Fibroblast of skin of right quadriceps (primary cell): Measurements from ENCODE around the gene SRGAP3.
"Not testable (repeated sequence)": the region's sequence is repeated elsewhere in the genome, so short reads cannot be mapped to it uniquely, and the experiment has no call there.

Experiments used
- DNase-seq: peaks from one replicate; pipeline ENCODE4 v3.0.0-alpha.2; 2013

The SRGAP3 gene

DNA sequence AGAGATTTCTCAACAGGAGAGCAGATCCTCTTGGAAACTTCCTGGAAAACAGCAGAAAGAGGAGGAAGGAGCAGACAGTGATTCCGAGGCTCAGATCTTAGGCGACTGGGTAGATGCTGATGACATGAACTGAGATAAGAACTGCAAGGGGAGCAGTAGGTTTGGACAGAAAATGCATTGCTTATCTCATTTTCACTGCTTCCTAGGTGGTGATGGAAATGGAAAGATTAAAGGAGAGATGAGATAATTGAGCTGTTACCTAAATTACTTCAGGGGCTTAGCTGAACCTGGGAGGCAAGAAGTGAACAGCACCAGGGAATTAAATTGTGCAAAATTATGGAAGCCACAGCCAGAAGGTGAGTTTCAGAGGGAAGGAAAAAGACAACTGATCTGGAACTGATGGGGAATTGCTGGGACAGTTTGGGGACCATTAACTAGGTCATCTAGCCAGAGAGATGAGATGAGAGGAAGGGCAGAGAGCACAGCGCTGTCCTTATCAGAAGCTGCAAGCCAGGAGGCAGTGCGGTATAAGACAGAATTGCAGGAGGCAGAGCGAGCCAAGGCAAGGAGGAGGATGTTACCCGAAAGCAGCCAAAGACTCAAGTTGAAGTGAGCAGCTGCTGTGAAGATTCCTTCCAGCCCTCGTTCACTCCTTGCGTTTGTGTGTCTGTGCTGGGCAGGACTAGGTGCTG lies 140.4 kb downstream of the SRGAP3 start:
- DNase-seq = no peak

DNA sequence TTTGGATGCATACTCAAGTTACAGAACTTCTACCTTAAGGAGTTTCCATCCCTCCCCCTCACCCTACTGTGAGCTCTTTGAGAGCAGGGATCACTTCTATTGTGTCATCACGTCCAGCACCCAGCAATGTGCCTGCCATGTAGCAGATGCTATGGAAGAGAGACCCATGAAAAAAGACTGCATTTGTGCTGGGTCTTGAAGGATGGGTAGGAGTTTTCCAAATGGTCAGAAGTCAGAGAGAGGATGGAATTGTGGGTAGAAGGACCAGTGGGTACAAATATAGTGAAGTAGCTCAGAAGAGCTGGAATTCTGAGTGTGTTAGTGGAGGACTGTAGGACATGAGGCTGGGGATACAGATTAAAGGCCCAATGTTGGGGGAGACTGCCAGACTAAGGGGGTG lies 141.7 kb downstream of the SRGAP3 start:
- no peak for DNase-seq

DNA sequence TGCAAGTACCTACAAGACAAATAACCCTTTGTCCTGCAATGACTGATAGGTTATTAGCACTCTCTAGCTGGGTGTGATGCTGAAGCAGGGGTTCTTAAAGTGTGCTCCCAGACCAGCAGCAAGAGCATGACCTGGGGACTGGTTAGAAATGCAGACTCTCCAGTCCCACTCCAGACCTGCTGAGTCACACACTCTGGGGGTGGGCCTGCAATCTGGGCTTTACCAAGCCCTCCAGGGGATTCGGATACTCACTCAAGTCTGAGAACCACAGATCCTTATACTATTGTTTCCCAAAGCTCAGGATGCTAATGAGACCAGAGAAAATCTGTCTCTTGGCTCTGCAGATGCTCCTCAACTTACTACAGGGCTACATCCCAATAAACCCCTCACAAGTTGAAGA lies 144.0 kb downstream of the SRGAP3 start:
- peak; percentile 50 for DNase-seq

DNA sequence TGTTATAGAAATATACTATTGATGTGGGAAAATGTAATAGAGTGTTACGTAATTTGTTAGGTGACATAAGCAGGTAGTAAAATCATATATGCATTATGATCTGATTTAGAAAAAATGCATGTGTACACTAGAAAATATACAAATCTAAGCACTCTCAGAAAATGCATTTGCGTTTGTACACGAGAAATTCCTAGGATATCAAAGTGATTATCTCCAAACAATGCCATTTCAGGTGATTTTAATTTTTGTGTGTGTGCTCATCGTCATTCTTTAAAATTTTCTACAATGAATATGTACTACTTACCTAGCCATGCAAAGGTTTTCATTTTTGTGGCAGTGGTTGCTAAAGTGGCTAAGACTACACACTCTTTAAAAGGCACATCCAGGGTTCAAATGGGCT lies 145.3 kb downstream of the SRGAP3 start:
- DNase-seq = no peak

DNA sequence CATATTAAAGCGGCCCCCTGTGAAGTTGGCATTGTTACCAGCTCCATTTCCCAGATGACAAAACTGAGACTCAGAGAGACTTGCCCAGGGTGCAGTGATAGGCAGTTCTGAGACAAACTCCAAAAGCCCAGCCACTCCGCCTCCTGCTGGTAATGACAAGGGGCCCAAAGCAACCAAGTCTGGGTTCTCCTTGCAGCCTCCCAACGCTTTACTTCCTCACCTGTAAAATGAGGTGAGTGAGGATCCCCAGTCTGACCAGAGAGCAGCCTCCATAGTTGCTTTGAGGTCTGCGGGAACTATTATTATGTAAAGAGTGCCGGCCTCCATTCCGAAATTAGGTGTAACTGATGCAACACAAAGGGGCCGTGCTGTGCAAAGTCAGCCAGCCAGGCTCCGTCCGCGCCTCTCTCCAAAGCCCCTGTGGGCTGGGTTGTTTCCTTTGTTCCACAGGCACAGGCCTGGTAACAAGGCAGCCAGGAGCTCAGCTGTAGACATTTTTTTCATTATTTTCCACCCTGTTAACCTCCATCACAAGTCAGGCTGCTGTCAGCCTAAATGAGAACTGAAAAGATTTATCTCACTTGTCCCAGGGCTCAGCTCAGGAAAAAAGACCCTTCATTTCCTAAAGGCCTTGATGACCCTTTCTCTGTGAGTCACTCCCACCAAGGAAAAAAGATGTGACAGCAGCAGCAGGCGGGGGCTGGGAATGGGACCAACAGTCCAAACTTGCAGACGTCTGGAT lies 147.0 kb downstream of the SRGAP3 start:
- no peak for DNase-seq

DNA sequence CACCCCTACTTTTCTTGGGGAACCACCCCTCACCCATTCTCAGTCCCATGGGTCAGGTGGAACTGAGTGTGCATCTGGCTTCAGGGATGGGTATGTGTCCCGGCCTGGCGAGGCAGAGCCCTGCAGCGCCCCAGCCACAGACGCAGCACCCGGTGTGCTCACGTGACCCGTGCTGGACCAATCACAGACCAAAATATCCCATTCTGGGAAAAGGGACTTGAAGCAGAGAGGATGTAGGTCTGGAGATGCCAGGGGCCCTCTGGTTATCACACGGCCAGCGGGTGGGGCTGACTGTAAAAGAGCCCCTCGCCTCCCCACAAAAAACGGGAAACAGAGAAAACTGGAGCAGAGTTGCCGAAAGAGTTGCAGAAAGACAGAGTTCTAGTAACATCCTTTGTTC lies 148.2 kb downstream of the SRGAP3 start:
- no peak for DNase-seq

DNA sequence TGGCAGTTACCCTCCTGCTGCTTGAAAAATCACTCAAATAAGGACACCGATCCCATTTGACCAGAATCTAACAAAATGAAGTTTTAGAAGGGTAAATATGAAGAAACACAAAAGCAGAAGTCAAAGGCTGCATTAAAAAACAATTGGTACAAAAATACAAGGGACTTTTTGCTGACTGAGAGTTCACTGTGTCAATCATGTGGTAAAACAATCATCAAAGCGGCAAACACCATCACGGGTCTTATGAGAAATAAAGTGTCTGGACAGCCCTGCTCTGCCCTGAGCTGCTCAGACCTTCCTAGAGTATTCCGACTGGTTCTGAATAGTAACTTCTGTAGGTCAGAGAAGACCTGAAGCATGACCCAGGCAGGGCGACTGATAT lies 148.9 kb downstream of the SRGAP3 start:
- no peak for DNase-seq

DNA sequence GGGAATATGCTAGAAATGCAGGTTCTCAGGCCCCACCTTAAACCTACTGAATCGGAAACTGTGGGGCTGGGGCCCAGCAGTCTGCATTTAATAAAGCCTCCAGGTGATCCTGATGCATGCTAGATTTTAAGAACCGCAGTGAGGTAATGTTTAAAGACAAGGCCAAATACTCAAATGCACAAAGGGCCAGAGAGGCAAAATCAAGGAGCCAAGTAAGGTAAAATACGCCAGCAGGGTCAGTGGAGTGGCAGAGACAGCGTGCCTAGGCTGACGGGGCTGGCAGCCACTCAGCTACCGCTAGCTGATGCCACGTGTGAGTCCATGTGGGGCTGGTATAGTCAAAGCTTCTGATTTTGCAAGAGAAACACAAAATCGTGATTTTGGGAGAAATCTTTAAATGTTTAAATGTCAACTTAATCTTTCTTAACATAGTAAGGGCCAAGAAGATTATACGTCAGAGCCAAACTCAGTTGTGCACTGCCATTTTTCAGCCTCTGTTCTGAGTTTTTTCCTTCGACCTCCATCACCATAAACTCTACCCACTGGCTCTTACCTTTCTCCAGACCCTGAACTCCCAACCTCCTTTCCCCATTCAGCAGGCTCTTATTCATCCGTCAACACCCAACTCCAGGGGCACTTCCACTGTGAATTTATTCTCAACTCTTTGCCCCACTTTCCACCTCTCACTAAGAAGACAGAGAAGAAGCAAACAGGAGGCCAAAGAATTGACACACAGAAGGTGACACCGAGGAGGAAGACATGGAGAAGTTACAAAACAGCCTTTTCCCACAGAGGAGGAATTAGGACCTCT lies 149.5 kb downstream of the SRGAP3 start:
- no peak for DNase-seq

DNA sequence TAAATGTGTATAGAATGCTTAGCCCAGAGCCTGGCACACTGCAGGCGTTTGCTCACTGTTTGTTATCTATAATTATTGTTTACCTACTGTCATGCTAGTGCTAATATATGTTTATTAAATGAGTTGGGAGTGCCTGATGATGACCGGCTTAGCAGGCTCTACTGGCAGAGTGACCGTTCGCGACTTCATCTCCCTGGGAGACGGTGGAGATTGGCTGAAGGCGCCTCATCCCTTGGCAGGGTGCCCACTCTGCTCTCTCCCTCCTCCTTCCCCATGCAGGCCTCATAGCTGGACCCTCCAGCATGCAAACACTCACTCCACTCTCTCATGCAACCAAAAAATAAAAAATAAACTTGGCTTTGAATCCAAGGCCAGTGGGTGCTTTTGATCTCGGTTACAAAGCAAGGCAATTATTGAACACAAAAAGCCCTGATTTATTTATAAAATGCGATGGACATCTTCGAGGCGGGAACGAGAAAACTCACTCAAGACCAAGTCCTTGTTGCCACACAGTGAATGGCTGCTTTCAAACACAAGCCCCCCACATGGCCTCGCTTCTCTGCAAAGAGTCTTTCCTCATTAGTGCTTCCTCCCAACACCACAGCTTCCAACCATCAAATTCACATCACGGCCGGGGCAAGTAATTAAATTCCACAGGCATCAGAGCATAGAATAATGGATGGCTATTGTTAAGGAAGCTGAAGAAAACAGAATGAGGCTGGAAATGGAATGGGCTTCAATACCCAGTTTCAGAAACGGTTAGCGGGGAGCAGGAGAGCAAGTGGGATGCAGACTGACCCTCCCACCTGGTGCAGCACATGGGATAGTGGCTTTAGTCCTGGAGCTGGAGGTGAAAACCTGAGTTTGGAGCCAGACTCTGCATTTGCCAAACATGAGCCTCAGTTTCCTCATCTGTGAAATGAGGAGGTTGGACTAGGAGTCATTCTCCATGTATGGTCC lies 150.4 kb downstream of the SRGAP3 start:
- DNase-seq = no peak

DNA sequence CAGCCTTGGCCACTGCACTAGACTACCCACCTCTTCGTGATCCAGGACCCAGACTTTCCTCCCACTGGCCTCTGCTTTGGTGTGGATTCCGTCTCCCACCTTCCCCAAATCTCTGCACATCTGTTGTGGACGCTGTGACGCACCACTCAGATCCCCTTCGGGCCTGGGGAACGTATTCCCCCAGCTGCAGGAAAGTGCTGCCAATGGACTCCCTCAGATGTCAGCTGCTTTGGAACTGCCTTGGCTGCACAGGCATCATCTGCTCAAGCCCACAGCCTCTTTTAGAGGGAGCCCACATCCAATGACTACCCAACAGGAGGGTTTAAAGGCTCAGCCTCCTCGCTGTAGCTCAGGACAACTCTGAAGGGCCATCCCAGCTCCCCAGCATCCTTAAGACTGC lies 152.0 kb downstream of the SRGAP3 start:
- no peak for DNase-seq

DNA sequence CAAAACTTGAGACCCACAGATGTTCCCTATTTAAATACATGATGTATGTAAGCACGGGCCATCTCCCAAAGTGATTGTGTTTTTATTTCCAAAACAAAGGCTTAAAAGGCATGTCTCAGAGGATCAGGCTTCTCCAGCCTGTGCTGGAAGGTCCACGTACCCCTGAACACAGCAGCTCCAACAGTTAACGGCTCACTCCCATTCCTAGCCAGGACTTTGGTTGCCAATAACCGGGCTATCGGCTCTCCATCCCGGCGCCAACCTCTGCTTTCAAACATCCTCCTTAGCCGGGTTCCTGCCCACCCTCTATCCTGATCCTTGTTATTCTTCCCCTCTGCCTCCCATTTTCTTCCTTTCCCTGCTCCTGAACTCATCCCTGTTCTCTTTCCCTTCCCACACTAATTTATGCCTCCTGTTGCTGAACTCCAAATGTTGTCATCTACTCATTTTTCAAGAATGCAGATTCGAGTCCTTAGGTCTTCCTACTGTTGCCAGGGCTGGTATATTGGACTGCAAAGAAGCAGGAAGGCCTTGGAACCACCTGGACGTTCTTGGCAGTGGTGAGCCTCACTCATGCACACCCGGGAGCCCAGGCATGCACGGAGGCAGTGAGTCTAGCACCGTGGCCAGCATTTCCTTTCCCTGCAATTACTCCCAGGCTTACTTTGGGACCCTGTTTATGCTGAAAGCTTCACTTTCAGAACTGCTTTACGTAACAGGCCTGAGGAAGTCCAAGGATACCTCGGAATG lies 157.8 kb downstream of the SRGAP3 start:
- no peak for DNase-seq

DNA sequence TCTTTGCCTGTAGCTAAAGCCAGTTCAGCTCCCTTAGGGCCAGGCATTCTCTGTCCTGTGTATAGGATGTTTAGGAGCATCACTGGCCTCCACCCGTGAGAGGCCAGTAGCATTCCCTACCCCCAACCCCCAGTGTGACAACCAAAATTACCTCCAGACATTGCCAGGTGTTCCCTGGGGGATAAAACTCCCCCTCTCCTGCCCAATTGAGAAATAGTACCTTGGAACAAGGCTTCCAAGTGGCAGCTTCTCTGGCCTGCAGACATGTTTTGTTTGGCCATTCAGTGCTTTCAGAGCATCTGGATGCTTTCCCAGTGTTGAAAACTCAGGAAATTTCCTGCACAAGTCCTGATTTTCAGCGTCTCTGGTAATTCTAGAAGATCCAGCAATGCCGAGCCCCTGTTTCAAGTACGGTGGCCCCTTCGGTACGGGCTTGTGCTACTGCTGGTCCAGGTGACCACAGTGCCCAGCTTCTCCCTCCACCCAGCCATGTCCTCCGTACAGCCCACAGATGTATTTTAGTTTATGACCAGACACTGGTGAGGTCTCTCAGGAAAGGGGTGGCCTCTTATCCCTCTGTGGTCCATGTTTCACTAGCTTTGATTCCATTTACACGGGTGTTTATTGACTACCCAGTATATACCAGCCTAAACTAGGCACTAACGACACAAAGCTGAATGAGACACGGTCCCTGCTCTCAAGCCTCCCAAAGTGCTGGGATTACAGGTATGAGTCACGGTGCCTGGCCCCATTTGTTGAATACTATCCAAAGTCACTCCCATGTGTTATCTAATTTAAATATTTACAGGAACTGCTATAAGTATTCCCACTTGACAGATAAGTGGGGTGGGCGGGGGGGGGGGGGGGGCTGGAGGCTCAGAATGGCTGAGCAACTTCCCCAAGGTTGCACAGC lies 160.7 kb downstream of the SRGAP3 start:
- DNase-seq = peak; percentile 40

DNA sequence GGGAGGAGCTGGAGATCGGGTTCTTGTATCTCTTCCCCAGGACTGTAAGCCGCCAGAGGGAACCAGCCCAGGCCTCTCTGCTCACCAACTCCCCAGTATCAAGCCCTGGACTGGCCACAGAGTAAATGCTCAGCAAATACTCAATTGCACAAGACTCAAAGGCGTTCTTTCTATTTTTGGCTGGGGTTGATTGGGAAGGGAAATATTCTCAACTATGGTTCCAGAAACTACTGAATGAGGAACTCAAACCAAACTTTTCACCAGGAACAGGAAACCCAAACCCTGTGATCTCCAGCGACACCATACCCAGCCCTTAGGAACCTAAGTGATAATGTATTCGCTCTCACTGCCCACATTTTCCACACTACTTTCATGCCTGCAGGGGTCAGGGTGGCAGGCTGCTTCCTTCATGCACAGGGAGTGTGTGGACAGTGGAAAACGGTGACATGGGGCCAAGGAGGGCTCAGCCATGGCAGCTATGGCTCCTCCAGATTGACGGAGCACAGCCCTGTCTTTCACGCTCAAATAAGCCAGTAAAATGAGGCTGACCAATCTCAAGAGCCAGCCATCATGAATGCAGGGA lies 161.5 kb downstream of the SRGAP3 start:
- no peak for DNase-seq

DNA sequence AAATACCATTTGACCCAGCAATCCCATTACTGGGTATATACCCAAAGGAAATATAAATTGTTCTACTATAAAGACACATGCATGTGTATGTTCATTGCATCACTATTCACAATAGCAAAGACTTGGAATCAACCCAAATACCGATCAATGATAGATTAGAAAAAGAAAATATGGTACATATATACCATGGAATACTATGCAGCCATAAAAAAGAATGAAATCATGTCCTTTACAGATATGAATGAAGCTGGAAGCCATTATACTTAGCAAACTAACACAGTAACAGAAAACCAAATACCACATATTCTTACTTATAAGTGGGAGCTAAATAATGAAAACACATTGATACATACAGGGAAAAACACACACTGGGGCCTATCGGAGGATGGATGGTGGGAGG lies 164.0 kb downstream of the SRGAP3 start:
- not testable (repeated sequence) for DNase-seq

DNA sequence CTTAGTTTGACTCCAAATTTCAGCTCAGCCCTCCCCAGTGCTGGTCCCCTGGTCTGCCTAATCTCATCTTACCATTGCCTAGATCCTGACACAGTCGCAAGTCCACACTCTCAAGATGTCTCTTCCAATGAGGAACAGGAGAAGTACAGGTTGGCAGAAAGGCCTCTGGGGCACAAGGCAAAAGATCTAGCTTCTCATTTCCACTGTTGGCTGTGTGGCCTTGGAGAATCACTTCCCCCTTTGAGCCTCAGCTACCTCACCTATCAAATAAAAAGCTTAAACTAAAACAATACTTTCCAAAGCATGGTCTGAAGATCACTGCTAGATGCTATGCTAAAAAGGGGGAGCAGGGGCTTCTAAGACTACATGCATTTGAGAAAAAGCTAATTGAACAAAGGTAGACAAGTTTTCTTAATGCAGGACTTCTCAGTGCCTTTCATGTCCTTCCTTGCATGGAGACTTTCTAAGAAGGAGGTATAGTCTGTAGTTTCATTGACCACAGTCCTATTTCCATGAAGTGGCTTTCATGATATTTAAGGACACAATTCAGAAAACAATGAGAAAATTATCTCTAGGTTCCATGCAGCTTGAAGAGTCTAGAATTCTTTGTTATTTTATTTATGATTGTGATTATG lies 168.1 kb downstream of the SRGAP3 start:
- DNase-seq = no peak

DNA sequence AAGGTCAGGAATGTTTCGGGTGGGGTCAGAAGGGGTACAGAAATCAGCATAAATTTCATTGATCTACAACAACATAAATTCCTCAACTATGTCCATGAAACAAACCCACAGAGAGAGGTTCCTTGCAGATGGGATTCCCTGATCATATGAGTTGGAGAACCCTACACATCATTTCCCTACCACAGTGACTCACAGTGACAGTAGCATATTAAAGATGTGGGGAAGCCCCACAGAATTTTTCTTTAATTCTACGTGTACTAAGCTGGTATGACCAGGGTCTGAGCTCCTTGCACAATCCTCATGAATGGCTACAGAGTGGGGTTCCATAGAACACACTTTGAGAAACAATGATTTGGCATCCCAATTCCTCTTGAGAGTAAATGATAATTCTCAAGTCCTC lies 169.3 kb downstream of the SRGAP3 start:
- DNase-seq = peak; percentile 28

DNA sequence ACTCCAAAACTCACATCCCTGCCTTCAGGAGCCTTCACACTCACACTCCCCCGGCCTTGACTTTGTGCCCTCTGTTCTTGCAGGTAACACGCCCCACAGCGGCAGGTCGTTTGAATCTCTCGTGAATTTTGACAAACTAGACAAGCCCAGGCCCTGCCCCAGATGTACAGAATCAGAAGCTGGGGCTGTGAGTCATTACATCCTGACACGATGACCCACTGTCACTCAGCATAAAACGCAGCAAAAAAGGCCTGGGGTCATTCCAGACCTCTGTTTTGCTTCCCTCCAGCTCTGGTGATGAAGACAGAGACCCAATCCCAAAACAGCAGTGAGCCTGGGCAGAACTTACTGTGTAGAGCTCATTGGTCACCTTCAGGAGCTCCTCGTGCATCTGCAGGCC lies 169.8 kb downstream of the SRGAP3 start:
- no peak for DNase-seq

DNA sequence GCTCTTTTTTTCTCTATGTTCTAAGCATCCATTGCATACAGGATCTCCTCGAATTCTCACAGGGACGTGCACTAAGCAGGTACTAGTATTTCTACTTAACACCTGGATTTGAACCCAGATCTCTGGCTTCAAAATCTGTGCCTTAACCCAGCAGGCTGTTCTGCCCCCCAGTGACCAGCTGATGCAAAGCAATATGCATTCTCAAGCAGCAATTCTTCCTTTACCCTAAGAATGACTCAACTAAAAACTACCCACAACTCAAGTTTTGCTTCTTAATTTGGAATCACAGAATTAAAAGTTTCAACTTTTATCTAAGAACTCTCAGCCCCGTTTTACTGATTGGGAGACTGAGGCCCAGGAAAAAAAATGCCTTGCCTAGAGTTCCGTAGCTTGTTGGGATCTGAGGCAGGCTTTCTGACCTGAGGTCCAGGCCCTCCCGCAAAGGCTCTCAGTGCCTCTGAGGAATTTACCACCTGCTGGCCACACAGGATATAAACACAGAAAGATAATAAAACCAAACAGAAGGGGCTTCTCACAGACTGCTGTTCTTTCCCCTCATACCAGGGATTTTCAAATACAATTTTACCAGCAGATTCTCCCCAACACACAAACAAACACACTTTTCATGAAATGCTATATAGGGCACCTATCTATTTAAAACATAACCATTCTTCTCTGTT lies 170.7 kb downstream of the SRGAP3 start:
- no peak for DNase-seq

DNA sequence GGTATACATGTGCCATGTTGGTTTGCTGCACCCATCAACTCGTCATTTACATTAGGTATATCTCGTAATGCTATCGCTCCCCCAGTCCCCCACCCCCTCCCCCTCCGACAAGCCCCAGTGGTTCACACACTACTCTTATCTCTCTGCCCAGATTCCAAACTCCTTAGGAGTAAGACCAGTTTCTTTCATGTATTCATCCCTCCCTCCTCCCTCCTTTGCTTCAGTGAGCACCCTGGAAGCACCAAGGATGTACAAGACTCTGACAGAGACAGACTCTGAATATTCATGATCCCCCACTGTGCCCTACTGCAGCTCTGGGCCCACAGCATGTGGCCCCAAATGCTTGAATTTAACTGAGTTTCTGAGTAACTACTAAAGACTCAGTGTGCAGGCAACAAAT lies 172.4 kb downstream of the SRGAP3 start:
- DNase-seq = no peak
